Spleen (tissue), 7 donors: ENCODE results near the gene FTO.

ENCODE experiments used
- POLR2AphosphoS5 ChIP-seq, 3 donors: sonication (generic); formaldehyde crosslinking; IDR thresholded peaks; one replicate each; pipeline ENCODE4 v1.5.1; 2017; ENCODE audit warnings: antibody characterized with exemption in 3 of 3
- TF ChIP-seq, protein P1 (sequence below), 11 experiments: fragments of 200-600 bp in 7 of 11; fragments of 450-650 bp in 4 of 11; sonication (generic) in 4 of 11; IDR thresholded peaks in 8 of 11; conservative IDR thresholded peaks in 3 of 11; 1 replicate in 7 of 11; 2 replicates in 4 of 11; pipeline versions ENCODE4 v1.4.0 to v1.8.0; 2016 to 2021; ENCODE audit warnings: antibody characterized with exemption in 11 of 11, inconsistent platforms in 4 of 11, mild to moderate bottlenecking in 1 of 11
- donor health status: DM: no; HTN: no; CAD: no; lungs with moderate emphysema.
- donor health status: DM: no; HTN: no; CAD: no.
- donor health status: DM: no; HTN: no; CAD: no.

DNA sequence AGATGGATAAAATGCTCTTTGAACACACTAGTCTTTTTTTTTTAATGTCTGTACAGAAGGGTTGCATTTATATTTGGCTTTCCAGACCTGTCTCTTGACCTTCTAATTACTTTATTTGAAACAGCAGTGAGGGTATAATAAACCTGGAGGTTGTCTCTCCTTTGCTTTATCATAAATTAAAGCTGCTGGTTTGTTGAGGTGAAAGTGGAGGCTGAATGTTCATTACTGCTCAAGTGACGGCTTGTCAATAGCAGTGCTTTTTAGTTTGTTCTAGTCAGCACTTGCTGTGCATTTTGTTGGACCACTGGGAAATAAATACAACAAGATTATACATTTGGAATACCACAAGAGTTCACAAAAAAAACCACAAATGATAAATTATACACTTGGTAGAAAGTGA lies 318.4 kb downstream of the FTO start:
- TF ChIP-seq, protein P1, sequence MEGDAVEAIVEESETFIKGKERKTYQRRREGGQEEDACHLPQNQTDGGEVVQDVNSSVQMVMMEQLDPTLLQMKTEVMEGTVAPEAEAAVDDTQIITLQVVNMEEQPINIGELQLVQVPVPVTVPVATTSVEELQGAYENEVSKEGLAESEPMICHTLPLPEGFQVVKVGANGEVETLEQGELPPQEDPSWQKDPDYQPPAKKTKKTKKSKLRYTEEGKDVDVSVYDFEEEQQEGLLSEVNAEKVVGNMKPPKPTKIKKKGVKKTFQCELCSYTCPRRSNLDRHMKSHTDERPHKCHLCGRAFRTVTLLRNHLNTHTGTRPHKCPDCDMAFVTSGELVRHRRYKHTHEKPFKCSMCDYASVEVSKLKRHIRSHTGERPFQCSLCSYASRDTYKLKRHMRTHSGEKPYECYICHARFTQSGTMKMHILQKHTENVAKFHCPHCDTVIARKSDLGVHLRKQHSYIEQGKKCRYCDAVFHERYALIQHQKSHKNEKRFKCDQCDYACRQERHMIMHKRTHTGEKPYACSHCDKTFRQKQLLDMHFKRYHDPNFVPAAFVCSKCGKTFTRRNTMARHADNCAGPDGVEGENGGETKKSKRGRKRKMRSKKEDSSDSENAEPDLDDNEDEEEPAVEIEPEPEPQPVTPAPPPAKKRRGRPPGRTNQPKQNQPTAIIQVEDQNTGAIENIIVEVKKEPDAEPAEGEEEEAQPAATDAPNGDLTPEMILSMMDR (IDR thresholded peaks at IDR 0.05 in 8 of 11, conservative IDR thresholded peaks at IDR 0.05 in 3 of 11), result no peak
- no peak for TF ChIP-seq POLR2AphosphoS5 (IDR thresholded peaks at IDR 0.05)
